D721Med (cell line): ENCODE data around the gene P2RY12.

Experiments
- DNase-seq: peaks from one replicate; pipeline ENCODE4 v3.0.0; 2011; ENCODE audit warnings: low spot score; ENCODE audit not compliant: insufficient read length
- FAIRE-seq: peaks from 2 replicates; lab custom pipeline; 2011; peaks lifted over from hg19 to GRCh38; lab: Jason Lieb, UNC
- CTCF ChIP-seq: IDR thresholded peaks from 2 replicates; pipeline ENCODE4 v1.5.1; 2012; ENCODE audit warnings: mild to moderate bottlenecking, control low read depth; ENCODE audit not compliant: insufficient read depth; ENCODE audit errors: missing control alignments

P2RY12 gene

GRCh38 chr3:151314593-151314992 lies 70.0 kb downstream of the P2RY12 start:
- DNase-seq (no peak), FAIRE-seq (no peak)
- TF ChIP-seq CTCF: no peak

- FAIRE-seq: no peak
- no peak for TF ChIP-seq CTCF
- DNase-seq: no peak
Observed at GRCh38 chr3:151314137-151314536, 70.4 kb downstream of the P2RY12 start.

DNA sequence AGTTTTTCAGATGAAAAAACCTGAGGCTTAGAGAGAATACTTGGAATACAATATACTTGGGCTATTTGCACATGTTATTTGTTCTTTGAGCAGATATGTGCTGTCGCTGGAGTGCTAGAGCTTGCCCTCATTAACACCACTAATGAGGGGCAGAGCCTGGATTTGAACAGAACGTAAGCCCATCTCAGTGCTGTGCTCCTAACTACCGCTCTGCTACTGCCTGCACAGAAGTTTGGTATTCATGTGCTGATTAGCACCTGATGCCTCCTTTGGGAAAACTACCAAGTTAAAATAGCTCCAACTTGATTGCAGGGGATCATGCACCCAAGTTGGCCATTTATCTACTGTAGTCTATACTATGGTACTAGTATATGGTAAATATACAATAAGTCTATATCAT lies 71.6 kb downstream of the P2RY12 start:
- TF ChIP-seq CTCF: no peak
- no peak for DNase-seq
- FAIRE-seq: no peak

- FAIRE-seq (no peak), DNase-seq (no peak)
- TF ChIP-seq CTCF: no peak
Observed at GRCh38 chr3:151309566-151309965, 75.0 kb downstream of the P2RY12 start.

- TF ChIP-seq CTCF: no peak
- FAIRE-seq: no peak
- DNase-seq: no peak
Observed at GRCh38 chr3:151307583-151308488, 76.7 kb downstream of the P2RY12 start.

DNA sequence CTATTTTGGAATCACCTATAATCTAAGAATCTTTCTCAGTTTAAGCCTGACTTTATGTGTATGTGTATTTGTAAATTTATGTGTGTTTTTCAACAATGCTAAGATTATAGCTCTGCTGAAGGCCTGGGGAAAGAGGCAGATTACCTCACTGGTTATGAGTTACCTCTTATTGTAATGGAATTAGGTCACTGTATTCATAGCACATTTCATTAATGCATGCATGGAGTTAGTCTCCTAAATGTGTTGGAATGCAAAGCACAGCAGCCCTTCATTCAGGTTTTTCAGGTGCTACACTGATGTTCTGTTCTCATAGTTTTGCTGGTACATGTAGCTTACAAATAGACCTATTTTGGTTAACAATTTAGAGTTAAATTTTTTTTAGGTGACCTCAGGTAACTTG lies 77.4 kb downstream of the P2RY12 start:
- no peak for DNase-seq
- TF ChIP-seq CTCF: no peak
- no peak for FAIRE-seq

GRCh38 chr3:151306168-151306810 lies 78.3 kb downstream of the P2RY12 start:
- no peak for DNase-seq
- FAIRE-seq: no peak
- TF ChIP-seq CTCF: no peak
